HG03066 (cell line): ENCODE measurements around the gene TMEM165.
"Not testable (repeated sequence)": the region's sequence is repeated elsewhere in the genome, so short reads cannot be mapped to it uniquely, and the experiment has no call there.

Experiments
- ATAC-seq: cut with Tn5 transposase; IDR thresholded peaks from one replicate; pipeline ENCODE4 v1.9.1; 2021; ENCODE audit warnings: low read depth; ENCODE audit not compliant: unreplicated experiment

TMEM165 gene

GRCh38 chr4:55395529-55396307 lies at the start of gene TMEM165:
Gene TMEM165, plus strand, starts transcription at chr4:55395957. Its CDS starts 233 bp downstream, at chr4:55396190.
- peak; percentile 90 for ATAC-seq

- ATAC-seq, result peak; percentile 88
Measured at GRCh38 chr4:55345980-55346850, 49.5 kb upstream of the TMEM165 start, which contains the start of gene SRD5A3. Gene SRD5A3, plus strand, starts transcription at chr4:55346242. Its CDS starts 95 bp downstream, at chr4:55346337.

- ATAC-seq, result peak; percentile 1
Measured at GRCh38 chr4:55346851-55347255, 48.9 kb upstream of the TMEM165 start.

- no peak for ATAC-seq
Measured at GRCh38 chr4:55347610-55348228, 48.0 kb upstream of the TMEM165 start.

- no peak for ATAC-seq
Measured at GRCh38 chr4:55348466-55348865, 47.3 kb upstream of the TMEM165 start.

GRCh38 chr4:55350870-55351269 lies 44.9 kb upstream of the TMEM165 start:
- ATAC-seq, result not testable (repeated sequence)

- ATAC-seq, result no peak
Measured at GRCh38 chr4:55351824-55352223, 43.9 kb upstream of the TMEM165 start.

GRCh38 chr4:55352726-55353125 lies 43.0 kb upstream of the TMEM165 start:
- ATAC-seq, result no peak

- ATAC-seq, result not testable (repeated sequence)
Measured at GRCh38 chr4:55353228-55353747, 42.5 kb upstream of the TMEM165 start.

GRCh38 chr4:55354648-55355047 lies 41.1 kb upstream of the TMEM165 start:
- no peak for ATAC-seq

- ATAC-seq, result no peak
Measured at GRCh38 chr4:55355555-55355954, 40.2 kb upstream of the TMEM165 start.

GRCh38 chr4:55356991-55357461 lies 38.7 kb upstream of the TMEM165 start:
- ATAC-seq, result no peak

- no peak for ATAC-seq
Measured at GRCh38 chr4:55358246-55358645, 37.5 kb upstream of the TMEM165 start.

GRCh38 chr4:55358668-55359067 lies 37.1 kb upstream of the TMEM165 start:
- peak; percentile 66 for ATAC-seq

- no peak for ATAC-seq
Measured at GRCh38 chr4:55359397-55359916, 36.3 kb upstream of the TMEM165 start.

GRCh38 chr4:55362938-55363337 lies 32.8 kb upstream of the TMEM165 start:
- not testable (repeated sequence) for ATAC-seq

- ATAC-seq, result no peak
Measured at GRCh38 chr4:55363691-55364351, 31.9 kb upstream of the TMEM165 start.

GRCh38 chr4:55364691-55365344 lies 30.9 kb upstream of the TMEM165 start:
- no peak for ATAC-seq

- no peak for ATAC-seq
Measured at GRCh38 chr4:55365345-55365728, 30.4 kb upstream of the TMEM165 start.
